WTC11 (cell line): Measurements from ENCODE around the gene PDZRN4. TPM values are rescaled to one million over a fixed set of nuclear protein-coding genes. Genes with fewer than 3 reads are reported as not detected.
A peak's percentile ranks its signal among the peaks of the same experiment; 100 is the strongest.

Experiments used
- ATAC-seq: fragments of 200-7000 bp; cut with Tn5 transposase; 2 replicates; pipeline ENCODE4 v1.10.0; 2021; ENCODE audit warnings: mild to moderate bottlenecking, moderate library complexity
- CTCF ChIA-PET: fragments of 300-600 bp; sonication (Branson Sonifier 250); formaldehyde crosslinking; loops from one replicate; lab custom pipeline; 2021; ENCODE audit warnings: antibody characterized with exemption; lab: Charles Lee
- POLR2A ChIA-PET: fragments of 350-600 bp; sonication (Branson Sonifier 250); formaldehyde crosslinking; loops from one replicate; lab custom pipeline; 2021; ENCODE audit warnings: antibody characterized with exemption; lab: Charles Lee
- DNase-seq: peaks from one replicate; pipeline ENCODE4 v3.0.0; 2021; ENCODE audit warnings: low spot score
- H3K27ac Mint-ChIP-seq: 2 replicates; pipeline ENCODE4 v1.8.0; 2021; ENCODE audit warnings: mixed read lengths
- H3K27me3 Mint-ChIP-seq: 2 replicates; pipeline ENCODE4 v1.8.0; 2021; ENCODE audit warnings: low read depth, mild to moderate bottlenecking, moderate library complexity, mixed read lengths
- H3K36me3 Mint-ChIP-seq: 2 replicates; pipeline ENCODE4 v1.8.0; 2021; ENCODE audit warnings: mixed read lengths
- H3K4me1 Mint-ChIP-seq: 2 replicates; pipeline ENCODE4 v1.8.0; 2022; ENCODE audit warnings: mixed read lengths
- H3K4me3 Mint-ChIP-seq: 2 replicates; pipeline ENCODE4 v1.8.0; 2021; ENCODE audit warnings: mild to moderate bottlenecking, moderate library complexity, mixed read lengths
- H3K9me3 Mint-ChIP-seq: 2 replicates; pipeline ENCODE4 v1.8.0; 2021; ENCODE audit warnings: mixed read lengths
- AR ChIP-seq: fragments of 250-450 bp; sonication (Bioruptor Pico); IDR thresholded peaks from 2 replicates; pipeline ENCODE4 v1.9.0; 2021; ENCODE audit warnings: mild to moderate bottlenecking
- ARID4B ChIP-seq: sonication (generic); formaldehyde crosslinking; IDR thresholded peaks from 2 replicates; pipeline ENCODE4 v1.8.0; 2023; ENCODE audit warnings: missing genetic modification reagents, mild to moderate bottlenecking, borderline replicate concordance
- ATF6 ChIP-seq: sonication (generic); formaldehyde crosslinking; IDR thresholded peaks from 2 replicates; pipeline ENCODE4 v1.8.1; 2023; ENCODE audit warnings: mild to moderate bottlenecking, missing genetic modification reagents
- CBFB ChIP-seq: sonication (generic); formaldehyde crosslinking; IDR thresholded peaks from 2 replicates; pipeline ENCODE4 v1.8.1; 2022; ENCODE audit warnings: mild to moderate bottlenecking, low read depth, missing genetic modification reagents
- CREB1 ChIP-seq: sonication (generic); formaldehyde crosslinking; IDR thresholded peaks from 2 replicates; pipeline ENCODE4 v1.8.0; 2023; ENCODE audit warnings: mild to moderate bottlenecking, missing genetic modification reagents
- EMX1 ChIP-seq: fragments of 250-450 bp; sonication (Bioruptor Pico); IDR thresholded peaks from 2 replicates; pipeline ENCODE4 v1.8.0; 2021; ENCODE audit warnings: mild to moderate bottlenecking
- GABPB1 ChIP-seq: sonication (generic); formaldehyde crosslinking; IDR thresholded peaks from 2 replicates; pipeline ENCODE4 v1.8.1; 2023; ENCODE audit warnings: mild to moderate bottlenecking, missing genetic modification reagents
- GTF2I ChIP-seq: fragments of 250-450 bp; sonication (Bioruptor Pico); conservative IDR thresholded peaks from 2 replicates; pipeline ENCODE4 v1.4.0; 2021; ENCODE audit warnings: mild to moderate bottlenecking
- HMGXB4 ChIP-seq: sonication (generic); formaldehyde crosslinking; IDR thresholded peaks from 2 replicates; pipeline ENCODE4 v1.8.1; 2023; ENCODE audit warnings: mild to moderate bottlenecking, moderate library complexity, missing genetic modification reagents
- JAZF1 ChIP-seq: fragments of 250-450 bp; sonication (Bioruptor Pico); IDR thresholded peaks from 2 replicates; pipeline ENCODE4 v1.9.0; 2021; ENCODE audit warnings: moderate library complexity, mild to moderate bottlenecking, inconsistent platforms
- RELA ChIP-seq: sonication (generic); formaldehyde crosslinking; IDR thresholded peaks from 2 replicates; pipeline ENCODE4 v1.8.1; 2022; ENCODE audit warnings: missing genetic modification reagents, mild to moderate bottlenecking, borderline replicate concordance
- RORB ChIP-seq: fragments of 250-450 bp; sonication (Bioruptor Pico); IDR thresholded peaks from 2 replicates; pipeline ENCODE4 v1.9.0; 2021; ENCODE audit warnings: mild to moderate bottlenecking
- SP1 ChIP-seq: sonication (generic); formaldehyde crosslinking; conservative IDR thresholded peaks from 2 replicates; pipeline ENCODE4 v1.8.1; 2022; ENCODE audit warnings: missing genetic modification reagents
- TP53 ChIP-seq: sonication (generic); formaldehyde crosslinking; IDR thresholded peaks from 2 replicates; pipeline ENCODE4 v1.8.1; 2023; ENCODE audit warnings: mild to moderate bottlenecking, missing genetic modification reagents
- USF2 ChIP-seq: sonication (generic); formaldehyde crosslinking; IDR thresholded peaks from 2 replicates; pipeline ENCODE4 v1.8.1; 2023; ENCODE audit warnings: mild to moderate bottlenecking, missing genetic modification reagents, moderate library complexity
- total RNA-seq: library from RNA; stranded (reverse); gene quantifications from 3 replicates; pipeline ENCODE4 v1.2.3, GENCODE V29; 2021
- TF ChIP-seq, protein P1 (sequence below): sonication (generic); formaldehyde crosslinking; IDR thresholded peaks from 2 replicates; pipeline ENCODE4 v1.8.1; 2023; ENCODE audit warnings: mild to moderate bottlenecking, missing genetic modification reagents, moderate library complexity
- TF ChIP-seq, protein P2 (sequence below): fragments of 200-600 bp; IDR thresholded peaks from 2 replicates; pipeline ENCODE4 v1.8.0; 2022; ENCODE audit warnings: antibody characterized with exemption
- TF ChIP-seq, protein P3 (sequence below): fragments of 250-450 bp; sonication (Bioruptor Pico); IDR thresholded peaks from 2 replicates; pipeline ENCODE4 v1.8.0; 2021; ENCODE audit warnings: mild to moderate bottlenecking

Gene PDZRN4
- total RNA-seq, 1 experiment from 2014 or later: 0.09 TPM

DNA sequence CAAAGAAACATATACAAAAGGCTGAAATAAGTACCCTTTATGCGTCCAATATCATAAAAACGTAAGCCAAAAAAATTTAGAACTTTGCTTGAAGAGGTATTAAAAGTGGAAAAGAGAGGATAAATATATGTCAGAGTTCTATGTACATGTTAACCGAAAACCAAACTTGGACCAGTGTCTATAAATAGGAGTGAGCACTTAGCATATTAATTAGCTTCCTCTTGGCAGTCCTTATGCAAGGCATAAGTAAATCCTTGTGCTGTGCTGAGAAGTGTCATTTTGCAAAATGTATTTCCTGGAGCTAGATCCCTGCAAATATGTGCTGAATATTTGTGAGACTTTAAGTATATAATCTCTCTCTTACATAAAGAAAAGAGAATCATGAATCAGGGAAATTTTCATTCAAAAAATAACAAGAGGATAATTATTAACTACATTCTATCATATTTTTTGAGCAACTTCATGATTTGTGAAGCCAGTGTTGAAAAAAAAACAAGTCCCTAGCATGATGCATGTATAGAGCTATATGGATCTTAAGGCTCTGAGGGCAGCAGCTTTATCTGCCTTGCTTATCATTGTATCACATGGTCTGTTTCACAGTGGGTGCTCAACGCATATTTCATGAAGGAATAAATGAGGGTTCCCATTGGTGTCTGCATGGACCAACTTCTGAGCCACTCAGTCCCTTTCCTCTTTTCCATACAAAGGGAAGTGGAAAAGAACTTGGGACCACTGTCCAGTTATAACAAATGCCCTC, 326.1 kb downstream of the PDZRN4 start:
- TF ChIP-seq SP1 (CRISPR knock-in tag): no peak
- no peak for TF ChIP-seq HMGXB4
- TF ChIP-seq EMX1 (CRISPR knock-in tag): no peak
- TF ChIP-seq, protein P1, sequence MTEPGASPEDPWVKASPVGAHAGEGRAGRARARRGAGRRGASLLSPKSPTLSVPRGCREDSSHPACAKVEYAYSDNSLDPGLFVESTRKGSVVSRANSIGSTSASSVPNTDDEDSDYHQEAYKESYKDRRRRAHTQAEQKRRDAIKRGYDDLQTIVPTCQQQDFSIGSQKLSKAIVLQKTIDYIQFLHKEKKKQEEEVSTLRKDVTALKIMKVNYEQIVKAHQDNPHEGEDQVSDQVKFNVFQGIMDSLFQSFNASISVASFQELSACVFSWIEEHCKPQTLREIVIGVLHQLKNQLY: no peak
- no peak for TF ChIP-seq TP53 (CRISPR knock-in tag)
- no peak for TF ChIP-seq CBFB (CRISPR knock-in tag)
- no peak for TF ChIP-seq USF2
- no peak for TF ChIP-seq GTF2I (CRISPR knock-in tag)
- ChIA-PET POLR2A (no interaction called here), CTCF (no interaction called here)
- no peak for DNase-seq
- Mint-ChIP-seq H3K9me3 (no peaks in the 10 kb centered on the region), H3K27me3 (no peaks in the 10 kb centered on the region), H3K4me3 (no peak overlapping the region), H3K27ac (no peak overlapping the region), H3K4me1 (peaks cover 35% of the 10 kb centered on the region), H3K36me3 (no peaks in the 10 kb centered on the region)
- ATAC-seq: no peak

- no peak for TF ChIP-seq ATF6 (CRISPR knock-in tag)
- no peak for TF ChIP-seq RELA (CRISPR knock-in tag)
- TF ChIP-seq SP1 (CRISPR knock-in tag): no peak
- TF ChIP-seq JAZF1 (CRISPR knock-in tag): no peak
- TF ChIP-seq, protein P2, sequence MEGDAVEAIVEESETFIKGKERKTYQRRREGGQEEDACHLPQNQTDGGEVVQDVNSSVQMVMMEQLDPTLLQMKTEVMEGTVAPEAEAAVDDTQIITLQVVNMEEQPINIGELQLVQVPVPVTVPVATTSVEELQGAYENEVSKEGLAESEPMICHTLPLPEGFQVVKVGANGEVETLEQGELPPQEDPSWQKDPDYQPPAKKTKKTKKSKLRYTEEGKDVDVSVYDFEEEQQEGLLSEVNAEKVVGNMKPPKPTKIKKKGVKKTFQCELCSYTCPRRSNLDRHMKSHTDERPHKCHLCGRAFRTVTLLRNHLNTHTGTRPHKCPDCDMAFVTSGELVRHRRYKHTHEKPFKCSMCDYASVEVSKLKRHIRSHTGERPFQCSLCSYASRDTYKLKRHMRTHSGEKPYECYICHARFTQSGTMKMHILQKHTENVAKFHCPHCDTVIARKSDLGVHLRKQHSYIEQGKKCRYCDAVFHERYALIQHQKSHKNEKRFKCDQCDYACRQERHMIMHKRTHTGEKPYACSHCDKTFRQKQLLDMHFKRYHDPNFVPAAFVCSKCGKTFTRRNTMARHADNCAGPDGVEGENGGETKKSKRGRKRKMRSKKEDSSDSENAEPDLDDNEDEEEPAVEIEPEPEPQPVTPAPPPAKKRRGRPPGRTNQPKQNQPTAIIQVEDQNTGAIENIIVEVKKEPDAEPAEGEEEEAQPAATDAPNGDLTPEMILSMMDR: no peak
- TF ChIP-seq ARID4B (CRISPR knock-in tag): no peak
- TF ChIP-seq RORB (CRISPR knock-in tag): no peak
- no peak for TF ChIP-seq GABPB1
- TF ChIP-seq, protein P3, sequence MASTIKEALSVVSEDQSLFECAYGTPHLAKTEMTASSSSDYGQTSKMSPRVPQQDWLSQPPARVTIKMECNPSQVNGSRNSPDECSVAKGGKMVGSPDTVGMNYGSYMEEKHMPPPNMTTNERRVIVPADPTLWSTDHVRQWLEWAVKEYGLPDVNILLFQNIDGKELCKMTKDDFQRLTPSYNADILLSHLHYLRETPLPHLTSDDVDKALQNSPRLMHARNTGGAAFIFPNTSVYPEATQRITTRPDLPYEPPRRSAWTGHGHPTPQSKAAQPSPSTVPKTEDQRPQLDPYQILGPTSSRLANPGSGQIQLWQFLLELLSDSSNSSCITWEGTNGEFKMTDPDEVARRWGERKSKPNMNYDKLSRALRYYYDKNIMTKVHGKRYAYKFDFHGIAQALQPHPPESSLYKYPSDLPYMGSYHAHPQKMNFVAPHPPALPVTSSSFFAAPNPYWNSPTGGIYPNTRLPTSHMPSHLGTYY (CRISPR knock-in tag): no peak
- TF ChIP-seq AR: no peak
- TF ChIP-seq CREB1 (CRISPR knock-in tag): no peak
- H3K4me1 Mint-ChIP-seq: peaks cover 38% of the 10 kb centered on the region
- ChIA-PET CTCF (no interaction called here), POLR2A (no interaction called here)
- no peaks in the 10 kb centered on the region for H3K9me3 Mint-ChIP-seq
- DNase-seq (peak; percentile 20), ATAC-seq (peak; percentile 73)
- no peak overlapping the region for H3K4me3 Mint-ChIP-seq
- no peak overlapping the region for H3K27ac Mint-ChIP-seq
- H3K36me3 Mint-ChIP-seq: no peaks in the 10 kb centered on the region
- H3K27me3 Mint-ChIP-seq: no peaks in the 10 kb centered on the region
Measured at GRCh38 chr12:41514907-41515306, 326.8 kb downstream of the PDZRN4 start.
